ENCODE results near the gene MT1A.

Gene MT1A

DNA sequence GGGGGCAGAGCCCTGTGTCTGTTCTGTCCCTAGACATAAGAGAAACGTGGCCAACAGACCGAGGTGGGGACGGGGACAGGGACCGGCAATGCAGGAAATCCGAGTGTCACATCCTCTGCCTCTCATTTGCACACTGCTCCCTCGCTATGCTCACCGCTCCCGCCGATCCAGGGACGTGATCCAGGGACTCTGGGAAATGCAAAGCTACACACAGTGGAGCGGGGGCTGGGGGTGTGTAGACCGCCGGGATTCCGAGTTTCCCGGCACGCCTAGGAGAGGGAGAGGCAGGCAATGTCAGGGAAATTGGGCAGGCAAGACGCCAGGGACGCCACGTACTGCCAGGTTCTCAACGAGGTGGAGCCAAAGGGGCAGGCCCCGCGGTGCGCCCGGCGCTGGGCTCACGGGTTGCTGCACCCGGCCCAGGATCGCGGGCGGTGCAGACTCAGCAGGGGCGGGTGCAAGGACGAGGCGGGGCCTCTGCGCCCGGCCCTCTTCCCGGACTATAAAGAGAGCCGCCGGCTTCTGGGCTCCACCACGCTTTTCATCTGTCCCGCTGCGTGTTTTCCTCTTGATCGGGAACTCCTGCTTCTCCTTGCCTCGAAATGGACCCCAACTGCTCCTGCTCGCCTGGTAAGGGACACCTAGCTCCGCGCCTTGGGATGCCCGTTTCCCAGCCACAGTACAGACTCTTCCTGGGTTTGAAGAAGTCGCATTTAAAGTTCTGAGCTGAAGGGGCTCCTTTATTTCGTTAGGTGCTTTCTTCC, 43.7 kb downstream of the MT1A start, which contains the start of gene MT1X:
MT1X (plus strand) TSS at position 532 of the 764 bp plus-strand sequence; CDS start at position 603, 71 bp downstream.
- peak; percentile 89 for DNase-seq

GRCh38 chr16:56682703-56683397, 44.4 kb downstream of the MT1A start:
- no peak for DNase-seq

GRCh38 chr16:56683424-56684172, 45.1 kb downstream of the MT1A start:
- no peak for DNase-seq

DNA sequence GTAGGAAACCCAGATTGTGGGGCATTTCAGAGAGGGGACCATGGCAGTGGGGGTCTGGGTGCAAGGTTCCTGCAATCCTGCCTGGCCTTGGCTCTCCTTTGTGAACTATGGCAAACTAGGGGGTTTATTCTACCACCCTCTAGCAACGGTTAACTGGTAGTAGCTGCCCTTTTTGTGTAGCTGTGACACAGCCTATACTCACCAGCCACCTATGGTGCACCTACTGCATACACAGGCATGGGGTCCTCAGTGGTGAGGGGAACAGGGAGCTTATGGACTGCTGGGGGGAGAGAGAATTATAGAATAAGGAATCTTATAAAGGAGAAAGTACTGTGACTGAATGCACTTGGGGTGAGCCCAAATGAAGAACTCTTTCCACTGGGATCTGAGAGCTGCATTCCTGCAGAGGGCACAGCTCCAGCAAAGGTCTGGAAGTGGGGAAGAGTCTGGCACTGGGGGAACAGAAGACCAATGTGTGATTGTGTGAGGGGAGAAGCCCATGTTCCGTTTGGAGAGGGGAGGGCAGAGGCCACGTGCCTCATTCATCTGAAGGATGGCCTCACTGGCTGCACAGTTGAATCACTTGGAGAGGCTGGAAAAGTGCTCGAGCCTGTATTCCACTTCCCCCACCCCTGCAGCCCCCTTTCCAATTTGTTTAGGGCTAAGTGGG, 45.9 kb downstream of the MT1A start:
- DNase-seq, result no peak

DNA sequence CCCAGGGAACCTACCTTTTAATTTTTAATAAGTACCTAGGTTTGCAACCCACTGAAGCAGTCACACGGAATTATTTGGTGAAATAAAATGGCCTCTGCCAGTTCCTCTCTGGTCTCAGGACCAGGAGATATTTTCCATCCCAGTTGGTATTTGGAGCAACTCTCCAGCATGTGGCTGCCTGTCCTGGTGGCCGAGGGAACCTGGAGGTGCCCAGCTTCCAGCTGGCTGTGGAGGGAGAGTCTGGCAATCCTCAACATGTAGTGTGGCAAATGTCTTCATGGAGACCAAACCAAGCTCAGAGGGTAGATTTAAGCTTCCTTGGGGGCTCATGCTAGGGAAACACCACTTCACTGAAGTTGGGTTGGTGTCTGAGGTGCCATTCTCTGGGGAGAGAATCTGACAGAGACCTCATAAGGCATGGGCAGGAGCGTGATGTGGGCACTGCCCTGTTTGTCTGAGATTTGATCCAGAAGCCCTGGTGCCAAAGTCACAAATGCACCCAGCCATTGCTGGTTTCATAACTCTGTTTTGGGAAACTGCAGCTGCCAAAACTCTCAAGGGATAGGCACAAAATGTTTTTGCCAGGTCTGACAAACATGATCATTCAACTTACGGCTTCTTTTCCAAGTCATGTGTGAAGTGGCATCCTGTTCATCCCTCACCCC, 46.6 kb downstream of the MT1A start:
- no peak for DNase-seq

DNA sequence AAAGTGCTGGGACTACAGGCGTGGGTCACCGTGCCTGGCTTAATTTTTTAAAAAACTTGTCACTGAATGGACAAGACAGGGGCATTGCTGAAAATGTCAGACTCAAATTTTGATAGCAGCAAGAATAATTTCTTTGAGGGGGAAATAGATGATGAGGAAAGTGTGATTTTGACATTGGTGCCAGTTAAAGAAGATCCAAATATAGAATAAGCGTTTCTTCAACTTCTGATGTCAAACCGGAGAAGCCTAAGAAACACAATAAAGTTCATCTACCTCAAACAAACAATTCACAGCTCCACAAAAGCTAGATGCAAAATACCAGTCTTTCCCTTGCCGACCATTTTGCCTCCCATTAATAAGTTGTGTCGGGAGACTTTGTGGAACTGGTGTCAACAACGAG, 48.3 kb downstream of the MT1A start:
- DNase-seq, result no peak

DNA sequence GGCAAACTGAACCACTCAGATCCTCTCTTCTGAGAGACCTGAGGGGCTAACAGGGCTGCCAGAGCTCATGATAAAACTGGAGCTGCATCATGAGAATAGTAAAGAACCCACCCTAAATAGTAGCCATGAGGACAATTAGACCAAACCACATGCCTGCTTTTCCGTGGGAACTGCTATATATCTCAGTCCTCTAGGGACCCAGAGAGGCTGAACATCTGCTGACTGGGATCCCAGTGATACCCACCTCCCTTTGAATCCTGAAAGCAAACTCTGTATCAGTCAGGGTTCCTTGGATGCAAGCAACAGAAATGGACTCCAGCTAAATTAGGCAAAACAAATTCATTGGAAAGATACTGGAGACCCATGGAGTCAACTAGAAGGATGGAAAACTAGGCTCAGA, 50.3 kb downstream of the MT1A start:
- DNase-seq, result no peak

DNA sequence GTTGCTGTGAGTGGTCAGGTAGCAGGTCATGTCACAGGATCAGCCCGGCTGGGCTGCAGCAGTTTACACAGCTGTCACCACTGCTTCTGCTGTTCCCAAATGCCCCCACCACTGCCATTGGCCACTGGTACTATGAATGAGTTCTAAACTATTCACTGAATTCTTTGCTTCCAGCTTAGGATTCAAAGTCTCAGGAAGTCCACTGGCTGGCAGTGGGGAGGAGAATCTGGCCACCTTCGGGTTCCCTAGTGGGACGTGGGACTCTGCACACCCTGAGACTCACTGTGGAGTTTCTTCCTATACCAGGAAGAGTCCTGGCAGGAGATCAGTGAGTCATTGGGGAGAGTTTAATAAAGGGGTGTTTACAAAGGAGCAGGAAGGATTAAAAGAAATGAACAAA, 50.7 kb downstream of the MT1A start:
- no peak for DNase-seq

Measured in CD4-positive, alpha-beta T cell treated with Interleukin-12 subunit alpha and Interleukin-12 subunit beta, for 1 hour (primary cell).